Immature natural killer cell (primary cell): ENCODE results near the gene MMEL1. TPM values are rescaled to one million over a fixed set of nuclear protein-coding genes. Genes with fewer than 3 reads are reported as not detected.

Source experiments
- polyA plus RNA-seq, 3 donors: library from polyadenylated mRNA; unstranded; fragments of 300-500 nt; fragmentation: Illumina TruSeq; gene quantifications; one replicate each; pipeline ENCODE4 v1.2.3, GENCODE V29; 2021

MMEL1 gene
- polyA plus RNA-seq, 3 donors from 2014 or later = 0.93 to 5.1 (median 2.3) TPM

Other genes starting within 250 kb of the MMEL1 start
- 1 to 10 TPM in 2 of 3 donors, under 1 TPM in 1; 0.89 to 4.0 (median 3.9) TPM for gene MORN1, start 241.5 kb downstream of the MMEL1 start, polyA plus RNA-seq
- 100 to 1,000 TPM; 185 to 216 (median 210) TPM for gene RER1, start 241.2 kb downstream of the MMEL1 start, polyA plus RNA-seq
- gene PEX10, start 220.5 kb downstream of the MMEL1 start, polyA plus RNA-seq = 10 to 100 TPM in 1 of 3 donors, 1 to 10 TPM in 2; 9.1 to 18.2 (median 9.3) TPM
- gene PLCH2, start 156.7 kb downstream of the MMEL1 start, polyA plus RNA-seq = 1 to 10 TPM in 2 of 3 donors, not detected in 1; 2.9 to 5.1 TPM
- 10 to 100 TPM in 1 of 3 donors, 1 to 10 TPM in 2; 9.1 to 23.3 (median 9.8) TPM for gene PANK4, start 106.4 kb downstream of the MMEL1 start, polyA plus RNA-seq
- not detected for gene HES5, start 102.8 kb downstream of the MMEL1 start, polyA plus RNA-seq
- 10 to 100 TPM; 62.5 to 75.1 (median 63.8) TPM for gene TNFRSF14, start 76.6 kb downstream of the MMEL1 start, polyA plus RNA-seq
- gene PRXL2B, start 46.2 kb downstream of the MMEL1 start, polyA plus RNA-seq = 10 to 100 TPM; 10.0 to 17.1 (median 13.6) TPM
- gene TTC34, start 168.7 kb upstream of the MMEL1 start, polyA plus RNA-seq = under 1 TPM in 1 of 3 donors, not detected in 2; 0.07 TPM